MM.1S (cell line): ENCODE measurements around the gene NSMF.
"Not testable (repeated sequence)": the region's sequence is repeated elsewhere in the genome, so short reads cannot be mapped to it uniquely, and the experiment has no call there.

Source experiments
- DNase-seq: peaks from one replicate; pipeline ENCODE4 v3.0.0-alpha.2; 2015
- H2AFZ ChIP-seq: fragments of 300-600 bp; sonication (generic); 2 replicates; pipeline ENCODE4 v1.6.0; 2016; ENCODE audit warnings: antibody characterized with exemption, low read length
- H3F3A ChIP-seq: fragments of 300-600 bp; sonication (generic); 2 replicates; pipeline ENCODE4 v1.6.1; 2016; ENCODE audit warnings: mild to moderate bottlenecking, antibody characterized with exemption, low read length, moderate library complexity, mixed read lengths; ENCODE audit not compliant: insufficient read depth
- H3K27ac ChIP-seq: fragments of 300-600 bp; sonication (generic); 2 replicates; pipeline ENCODE4 v1.5.1; 2016; ENCODE audit warnings: mild to moderate bottlenecking, low read length
- H3K27me3 ChIP-seq: fragments of 300-600 bp; sonication (generic); replicated peaks from 2 replicates; pipeline ENCODE4 v1.6.0; 2016; ENCODE audit warnings: low read length; ENCODE audit not compliant: insufficient read depth
- H3K36me3 ChIP-seq: fragments of 300-600 bp; sonication (generic); replicated peaks from 2 replicates; pipeline ENCODE4 v1.6.1; 2016; ENCODE audit warnings: mild to moderate bottlenecking, low read length, mixed read lengths; ENCODE audit not compliant: insufficient read depth
- H3K4me1 ChIP-seq: fragments of 300-600 bp; sonication (generic); 2 replicates; pipeline ENCODE4 v1.6.1; 2016; ENCODE audit warnings: low read length, mixed read lengths
- H3K4me2 ChIP-seq: fragments of 300-600 bp; sonication (generic); 2 replicates; pipeline ENCODE4 v1.6.0; 2016; ENCODE audit warnings: low read depth, low read length
- H3K4me3 ChIP-seq: fragments of 300-600 bp; sonication (generic); 2 replicates; pipeline ENCODE4 v1.5.1; 2016; ENCODE audit warnings: low read length, mixed read lengths
- H3K79me2 ChIP-seq: fragments of 300-600 bp; sonication (generic); 2 replicates; pipeline ENCODE4 v1.6.1; 2016; ENCODE audit warnings: mixed run types, low read length, mixed read lengths
- H3K9ac ChIP-seq: fragments of 300-600 bp; sonication (generic); 2 replicates; pipeline ENCODE4 v1.6.1; 2016; ENCODE audit warnings: low read length, mixed read lengths
- H3K9me2 ChIP-seq: fragments of 300-600 bp; sonication (generic); replicated peaks from 2 replicates; pipeline ENCODE4 v1.6.1; 2016; ENCODE audit warnings: mild to moderate bottlenecking, low read length, mixed read lengths; ENCODE audit not compliant: insufficient read depth
- H3K9me3 ChIP-seq: fragments of 300-600 bp; sonication (generic); replicated peaks from 2 replicates; pipeline ENCODE4 v1.6.1; 2016; ENCODE audit warnings: mild to moderate bottlenecking, low read length, mixed read lengths; ENCODE audit not compliant: insufficient read depth
- H4K20me1 ChIP-seq: fragments of 300-600 bp; sonication (generic); 2 replicates; pipeline ENCODE4 v1.6.1; 2016; ENCODE audit warnings: mild to moderate bottlenecking, low read length, moderate library complexity, mixed read lengths; ENCODE audit not compliant: insufficient read depth
- CTCF ChIP-seq: fragments of 300-600 bp; sonication (generic); IDR thresholded peaks from 2 replicates; pipeline ENCODE4 v1.5.1; 2016; ENCODE audit warnings: antibody characterized with exemption, low read length, mixed read lengths
- EZH2 ChIP-seq: fragments of 300-600 bp; sonication (generic); optimal IDR thresholded peaks from 2 replicates; pipeline ENCODE3; 2017; ENCODE audit warnings: low read depth, mild to moderate bottlenecking, antibody characterized with exemption, low read length, mixed read lengths
- EZH2phosphoT487 ChIP-seq: fragments of 300-600 bp; sonication (generic); IDR thresholded peaks from 2 replicates; pipeline ENCODE4 v1.6.1; 2018; ENCODE audit warnings: antibody characterized with exemption, low read length

NSMF gene

GRCh38 chr9:137452006-137452760, 7.0 kb downstream of the NSMF start:
- no peak for DNase-seq
- H3K9me2 ChIP-seq, result no peaks in the 10 kb centered on the region
- no peaks in the 10 kb centered on the region for H3K9me3 ChIP-seq
- H3K4me1 ChIP-seq, result peaks cover 8% of the 10 kb centered on the region; the same call in 1 of the 2 replicates
- no peak overlapping the region for H3K4me3 ChIP-seq
- no peaks in the 10 kb centered on the region for H4K20me1 ChIP-seq
- no peaks in the 10 kb centered on the region for H3F3A ChIP-seq
- TF ChIP-seq CTCF (no peak), EZH2phosphoT487 (no peak), EZH2 (no peak)
- H3K27me3 ChIP-seq, result peaks cover 2% of the 10 kb centered on the region; the same call in 1 of the 2 replicates
- no peak overlapping the region for H3K27ac ChIP-seq
- H3K9ac ChIP-seq, result no peak overlapping the region
- H3K4me2 ChIP-seq, result no peak overlapping the region
- no peaks in the 10 kb centered on the region for H3K79me2 ChIP-seq
- no peaks in the 10 kb centered on the region for H3K36me3 ChIP-seq
- no peak overlapping the region for H2AFZ ChIP-seq

- not testable (repeated sequence) for H3K27me3 ChIP-seq, H3F3A ChIP-seq, H3K4me1 ChIP-seq, H2AFZ ChIP-seq, H3K4me2 ChIP-seq, H3K27ac ChIP-seq, H3K36me3 ChIP-seq, H3K9me2 ChIP-seq, DNase-seq, H3K4me3 ChIP-seq, H4K20me1 ChIP-seq, H3K9ac ChIP-seq, H3K79me2 ChIP-seq, H3K9me3 ChIP-seq
These were observed 7.7 kb downstream of the NSMF start for GRCh38 chr9:137451264-137452005.

GRCh38 chr9:137450539-137451222, 8.5 kb downstream of the NSMF start:
- Histone ChIP-seq H3K27me3 (peaks cover 17% of the 10 kb centered on the region), H3K4me1 (peaks cover 11% of the 10 kb centered on the region)
- H3K9ac ChIP-seq, H2AFZ ChIP-seq, H3K9me3 ChIP-seq, H3K4me2 ChIP-seq, DNase-seq, H3K4me3 ChIP-seq, H3K36me3 ChIP-seq, H3F3A ChIP-seq, H3K79me2 ChIP-seq, H3K9me2 ChIP-seq, H3K27ac ChIP-seq, H4K20me1 ChIP-seq: not testable (repeated sequence)

GRCh38 chr9:137449931-137450538, 9.1 kb downstream of the NSMF start:
- Histone ChIP-seq H3K9ac (no peak overlapping the region), H3K36me3 (no peaks in the 10 kb centered on the region), H3K4me1 (peaks cover 13% of the 10 kb centered on the region), H2AFZ (no peak overlapping the region), H3K79me2 (no peaks in the 10 kb centered on the region), H3K9me3 (no peaks in the 10 kb centered on the region), H3K27me3 (peaks cover 20% of the 10 kb centered on the region), H3K27ac (no peak overlapping the region), H3K4me2 (no peak overlapping the region), H3K9me2 (no peaks in the 10 kb centered on the region), H4K20me1 (no peaks in the 10 kb centered on the region), H3F3A (no peaks in the 10 kb centered on the region), H3K4me3 (no peak overlapping the region)
- DNase-seq, result no peak
- no peak for TF ChIP-seq EZH2phosphoT487
- TF ChIP-seq EZH2, result no peak
- no peak for TF ChIP-seq CTCF
